CD4-positive, alpha-beta T cell treated with Interferon gamma for 1 hour (primary cell): Measurements from ENCODE around the gene NAA25.
"Not testable (repeated sequence)": the region's sequence is repeated elsewhere in the genome, so short reads cannot be mapped to it uniquely, and the experiment has no call there.

Experiments used
- DNase-seq: peaks from one replicate; pipeline ENCODE4 v3.0.0-alpha.2; 2020

NAA25 gene

GRCh38 chr12:112005419-112006395, 102.9 kb downstream of the NAA25 start:
- no peak for DNase-seq

GRCh38 chr12:112004041-112004440, 104.5 kb downstream of the NAA25 start:
- DNase-seq, result no peak

GRCh38 chr12:112001576-112001975, 107.0 kb downstream of the NAA25 start:
- DNase-seq, result no peak

- no peak for DNase-seq
Observed at GRCh38 chr12:112000820-112001219, 107.8 kb downstream of the NAA25 start.

GRCh38 chr12:111999129-111999528, 109.5 kb downstream of the NAA25 start:
- not testable (repeated sequence) for DNase-seq

- DNase-seq, result no peak
Observed at GRCh38 chr12:111998015-111998414, 110.6 kb downstream of the NAA25 start.

- no peak for DNase-seq
Observed at GRCh38 chr12:111997300-111997699, 111.3 kb downstream of the NAA25 start.

- no peak for DNase-seq
Observed at GRCh38 chr12:111995782-111996480, 112.7 kb downstream of the NAA25 start.

- DNase-seq, result not testable (repeated sequence)
Observed at GRCh38 chr12:111994211-111995111, 114.1 kb downstream of the NAA25 start.

- DNase-seq, result no peak
Observed at GRCh38 chr12:111993292-111994150, 115.1 kb downstream of the NAA25 start.

- DNase-seq, result no peak
Observed at GRCh38 chr12:111992464-111992863, 116.1 kb downstream of the NAA25 start.

GRCh38 chr12:111991946-111992345, 116.6 kb downstream of the NAA25 start:
- no peak for DNase-seq

GRCh38 chr12:111991535-111991934, 117.0 kb downstream of the NAA25 start:
- DNase-seq, result no peak

- no peak for DNase-seq
Observed at GRCh38 chr12:111984820-111985219, 123.8 kb downstream of the NAA25 start.

- DNase-seq, result no peak
Observed at GRCh38 chr12:111981987-111982386, 126.6 kb downstream of the NAA25 start.

GRCh38 chr12:111980598-111980997, 128.0 kb downstream of the NAA25 start:
- no peak for DNase-seq

- DNase-seq, result no peak
Observed at GRCh38 chr12:111978545-111978944, 130.0 kb downstream of the NAA25 start.

- DNase-seq, result no peak
Observed at GRCh38 chr12:111976860-111977259, 131.7 kb downstream of the NAA25 start.
